ENCODE results near the gene B3GALT6. TPM values are rescaled to one million over a fixed set of nuclear protein-coding genes. Genes with fewer than 3 reads are reported as not detected.

The B3GALT6 gene
- polyA plus RNA-seq, 2 donors: 4.5 to 6.7 TPM

DNA sequence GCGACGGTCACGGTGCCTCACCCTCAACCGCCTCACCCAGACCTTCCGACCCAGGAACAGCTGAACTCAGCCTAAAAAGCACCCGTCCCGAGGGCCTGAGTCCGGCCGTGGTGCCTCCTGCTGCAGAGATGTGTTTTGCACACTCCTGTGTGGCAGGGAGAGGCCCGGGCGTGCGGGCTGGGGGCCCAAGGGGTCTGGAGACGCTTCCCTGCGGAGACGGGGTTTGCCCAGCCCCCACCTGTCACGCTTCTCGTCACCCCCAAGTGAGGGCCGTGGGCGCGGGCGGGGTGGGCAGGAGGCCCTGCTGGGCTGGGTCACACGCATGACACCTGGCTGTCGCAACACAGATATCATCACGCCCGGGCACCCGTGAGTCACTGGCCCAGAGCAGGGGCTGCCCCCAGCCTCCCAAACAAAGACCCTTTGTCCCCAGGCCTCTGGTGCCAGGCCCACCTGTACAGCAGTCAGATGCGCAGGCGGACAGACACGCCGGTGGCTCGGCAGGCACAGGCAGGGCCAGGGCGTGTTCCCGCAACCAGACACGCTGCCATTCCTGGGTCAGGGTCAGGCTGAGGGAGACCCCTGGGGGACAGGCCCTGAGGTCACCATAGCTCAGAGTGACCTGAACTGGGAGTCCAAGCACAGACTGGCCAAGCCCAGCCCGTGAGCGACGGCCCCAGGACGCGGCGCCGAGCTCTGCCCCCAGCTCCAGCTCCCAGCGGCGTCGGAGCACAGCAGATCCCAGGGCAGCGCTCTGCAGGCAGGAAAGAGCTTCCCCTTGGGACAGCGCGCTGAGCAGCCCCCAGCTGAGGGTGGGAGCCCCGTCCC, 6.1 kb downstream of the B3GALT6 start:
- H3K36me3 ChIP-seq (ENCODE audit: control insufficient read depth in 2 of 2, insufficient read depth in 2 of 2, low read length in 1 of 2): peaks cover 0 to 2% of the 10 kb centered on the region in 2 donors
- no peak overlapping the region for H3K4me3 ChIP-seq (ENCODE audit: low read depth in 1 of 2, low read length in 2 of 2)
- peaks cover 0 to 5% of the 10 kb centered on the region in 2 donors for H3K27me3 ChIP-seq (ENCODE audit: control insufficient read depth in 1 of 2, insufficient read depth in 2 of 2, low read length in 2 of 2)
- H3K4me1 ChIP-seq (ENCODE audit: control insufficient read depth in 2 of 2, insufficient read depth in 2 of 2, low read length in 1 of 2): peaks cover 2 to 27% of the 10 kb centered on the region in 2 donors
- 29 to 37% methylated on average over 48 of the region's 48 CpGs for WGBS, 2 donors
- H3K27ac ChIP-seq (ENCODE audit: low read depth in 2 of 2, low read length in 1 of 2): no peak overlapping the region
- H3K9me3 ChIP-seq (ENCODE audit: control insufficient read depth in 2 of 2, insufficient read depth in 1 of 2, low read depth in 1 of 2, low read length in 1 of 2): peaks cover 0 to 5% of the 10 kb centered on the region in 2 donors

DNA sequence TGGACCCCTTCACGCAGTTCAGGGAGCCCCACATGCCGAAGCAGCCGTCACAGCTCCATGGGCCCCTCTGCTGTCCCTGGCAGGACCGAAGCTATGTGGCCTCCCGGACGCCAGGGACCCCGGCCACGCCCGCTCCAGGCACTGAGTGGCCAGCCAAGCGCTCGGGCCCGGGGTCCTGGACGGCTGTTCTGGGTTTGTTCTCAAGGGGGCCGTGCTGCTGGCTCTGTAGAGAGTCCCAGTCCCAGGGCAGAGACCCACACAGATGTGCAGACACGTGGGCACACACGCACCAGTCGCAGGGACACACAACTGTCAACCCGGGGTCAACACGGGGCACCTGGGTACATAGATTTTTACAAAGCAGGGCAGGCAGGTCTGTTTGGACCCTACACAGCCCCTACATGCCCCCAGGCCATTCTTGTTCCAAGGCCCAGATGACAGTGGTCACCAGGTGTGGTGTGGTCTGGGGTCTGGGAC, 6.7 kb downstream of the B3GALT6 start:
- peaks cover 0 to 5% of the 10 kb centered on the region in 2 donors for H3K9me3 ChIP-seq (ENCODE audit: control insufficient read depth in 2 of 2, insufficient read depth in 1 of 2, low read depth in 1 of 2, low read length in 1 of 2)
- peaks cover 0 to 5% of the 10 kb centered on the region in 2 donors for H3K27me3 ChIP-seq (ENCODE audit: control insufficient read depth in 1 of 2, insufficient read depth in 2 of 2, low read length in 2 of 2)
- H3K4me3 ChIP-seq (ENCODE audit: low read depth in 1 of 2, low read length in 2 of 2): no peak overlapping the region
- H3K27ac ChIP-seq (ENCODE audit: low read depth in 2 of 2, low read length in 1 of 2): no peak overlapping the region
- peaks cover 0 to 2% of the 10 kb centered on the region in 2 donors for H3K36me3 ChIP-seq (ENCODE audit: control insufficient read depth in 2 of 2, insufficient read depth in 2 of 2, low read length in 1 of 2)
- peaks cover 2 to 23% of the 10 kb centered on the region in 2 donors for H3K4me1 ChIP-seq (ENCODE audit: control insufficient read depth in 2 of 2, insufficient read depth in 2 of 2, low read length in 1 of 2)
- WGBS, 2 donors: 52 to 65% methylated on average over 19 of the region's 19 CpGs

DNA sequence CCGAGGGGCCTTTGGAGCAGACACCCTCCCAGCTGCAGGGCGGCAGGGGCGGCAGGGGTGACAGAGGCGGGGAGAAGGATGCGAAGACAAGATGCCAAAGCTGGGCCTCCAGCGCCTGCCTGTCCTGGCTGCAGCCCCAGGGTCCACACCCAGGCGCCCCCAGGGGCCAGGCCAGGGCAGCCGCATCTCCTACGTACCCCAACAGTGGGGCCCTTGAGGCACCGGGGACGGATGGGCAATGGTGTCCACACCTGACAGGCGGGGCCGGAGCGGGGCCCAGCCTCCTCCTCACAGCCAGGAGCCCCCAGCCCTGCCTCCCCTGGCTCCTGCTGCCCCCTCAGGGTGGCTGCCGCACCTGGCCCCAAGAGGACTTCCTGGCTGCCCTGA, 7.2 kb downstream of the B3GALT6 start:
- WGBS, 2 donors: 39 to 46% methylated on average over 11 to 15 of the region's 15 CpGs
- Histone ChIP-seq H3K27me3 (ENCODE audit: control insufficient read depth in 1 of 2, insufficient read depth in 2 of 2, low read length in 2 of 2) (peaks cover 0 to 5% of the 10 kb centered on the region in 2 donors), H3K27ac (ENCODE audit: low read depth in 2 of 2, low read length in 1 of 2) (no peak overlapping the region), H3K4me1 (ENCODE audit: control insufficient read depth in 2 of 2, insufficient read depth in 2 of 2, low read length in 1 of 2) (peaks cover 2 to 23% of the 10 kb centered on the region in 2 donors), H3K36me3 (ENCODE audit: control insufficient read depth in 2 of 2, insufficient read depth in 2 of 2, low read length in 1 of 2) (peaks cover 0 to 2% of the 10 kb centered on the region in 2 donors), H3K9me3 (ENCODE audit: control insufficient read depth in 2 of 2, insufficient read depth in 1 of 2, low read depth in 1 of 2, low read length in 1 of 2) (peaks cover 0 to 5% of the 10 kb centered on the region in 2 donors), H3K4me3 (ENCODE audit: low read depth in 1 of 2, low read length in 2 of 2) (no peak overlapping the region)

DNA sequence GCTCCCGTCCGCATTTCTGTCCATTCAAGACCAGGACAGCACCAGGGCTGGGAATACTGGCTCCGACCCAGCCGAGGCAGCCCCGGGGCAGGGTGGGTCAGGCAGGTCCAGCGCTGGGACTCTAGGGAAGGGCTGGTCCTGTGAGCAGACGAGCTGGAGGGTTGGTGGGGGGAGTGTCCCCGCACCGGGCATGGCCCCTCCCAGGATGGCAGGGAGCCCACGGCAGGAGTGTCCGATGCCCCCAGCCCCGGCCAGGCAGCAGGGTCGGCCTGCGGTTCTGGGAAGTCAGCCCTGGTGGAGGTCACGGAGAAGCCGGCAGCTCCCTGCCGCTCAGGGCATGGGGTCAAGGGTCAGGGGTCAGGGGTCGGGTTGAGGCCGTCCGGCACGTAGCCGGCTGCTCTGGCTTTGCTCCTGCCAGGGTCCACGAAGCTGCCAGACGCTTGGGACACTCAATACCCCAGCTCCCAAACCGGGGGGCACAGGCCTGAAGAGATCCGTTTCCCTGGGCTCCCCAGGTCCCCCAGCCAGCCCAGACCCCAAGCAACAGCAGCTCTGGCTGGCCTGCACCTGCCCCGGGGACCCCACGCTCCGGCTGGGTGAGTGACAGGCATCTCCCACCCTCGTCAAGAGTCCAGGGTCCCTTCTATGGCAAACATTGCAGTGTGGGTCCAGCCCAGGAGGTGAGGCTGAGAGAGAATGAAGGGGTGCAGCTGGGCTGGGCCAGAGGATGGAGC, 7.7 kb downstream of the B3GALT6 start:
- peaks cover 2 to 23% of the 10 kb centered on the region in 2 donors for H3K4me1 ChIP-seq (ENCODE audit: control insufficient read depth in 2 of 2, insufficient read depth in 2 of 2, low read length in 1 of 2)
- peaks cover 0 to 5% of the 10 kb centered on the region in 2 donors for H3K9me3 ChIP-seq (ENCODE audit: control insufficient read depth in 2 of 2, insufficient read depth in 1 of 2, low read depth in 1 of 2, low read length in 1 of 2)
- peaks cover 0 to 2% of the 10 kb centered on the region in 2 donors for H3K36me3 ChIP-seq (ENCODE audit: control insufficient read depth in 2 of 2, insufficient read depth in 2 of 2, low read length in 1 of 2)
- 22% methylated on average over 29 to 30 of the region's 30 CpGs for WGBS, 2 donors
- no peak overlapping the region for H3K4me3 ChIP-seq (ENCODE audit: low read depth in 1 of 2, low read length in 2 of 2)
- H3K27me3 ChIP-seq (ENCODE audit: control insufficient read depth in 1 of 2, insufficient read depth in 2 of 2, low read length in 2 of 2): peaks cover 0 to 5% of the 10 kb centered on the region in 2 donors
- H3K27ac ChIP-seq (ENCODE audit: low read depth in 2 of 2, low read length in 1 of 2): no peak overlapping the region

DNA sequence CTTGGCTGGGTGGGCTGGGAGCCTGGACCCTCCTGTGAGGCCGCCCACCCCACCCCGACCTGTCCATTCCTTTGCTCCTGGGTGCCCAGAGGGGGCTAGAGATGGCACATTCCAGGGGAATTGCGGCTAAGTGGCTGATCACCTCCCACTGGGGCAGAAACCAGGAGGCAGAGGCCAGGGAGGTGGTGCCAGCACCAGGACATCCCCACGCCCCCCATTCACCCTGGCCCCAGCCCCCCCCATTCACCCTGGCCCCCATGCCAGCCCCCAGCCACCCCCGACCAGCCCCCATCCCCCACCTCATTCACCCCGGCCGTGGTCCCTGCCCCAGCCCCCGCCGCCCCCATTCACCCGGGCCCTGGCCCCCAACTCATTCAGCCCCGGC, 8.3 kb downstream of the B3GALT6 start:
- H3K36me3 ChIP-seq (ENCODE audit: control insufficient read depth in 2 of 2, insufficient read depth in 2 of 2, low read length in 1 of 2): peaks cover 0 to under 1% of the 10 kb centered on the region in 2 donors
- H3K27me3 ChIP-seq (ENCODE audit: control insufficient read depth in 1 of 2, insufficient read depth in 2 of 2, low read length in 2 of 2): peaks cover 0 to 5% of the 10 kb centered on the region in 2 donors
- H3K4me3 ChIP-seq (ENCODE audit: low read depth in 1 of 2, low read length in 2 of 2): no peak overlapping the region
- WGBS, 2 donors: 38 to 48% methylated on average over 11 of the region's 11 CpGs
- H3K4me1 ChIP-seq (ENCODE audit: control insufficient read depth in 2 of 2, insufficient read depth in 2 of 2, low read length in 1 of 2): peaks cover 2 to 23% of the 10 kb centered on the region in 2 donors
- H3K9me3 ChIP-seq (ENCODE audit: control insufficient read depth in 2 of 2, insufficient read depth in 1 of 2, low read depth in 1 of 2, low read length in 1 of 2): peaks cover 0 to 5% of the 10 kb centered on the region in 2 donors
- H3K27ac ChIP-seq (ENCODE audit: low read depth in 2 of 2, low read length in 1 of 2): no peak overlapping the region

DNA sequence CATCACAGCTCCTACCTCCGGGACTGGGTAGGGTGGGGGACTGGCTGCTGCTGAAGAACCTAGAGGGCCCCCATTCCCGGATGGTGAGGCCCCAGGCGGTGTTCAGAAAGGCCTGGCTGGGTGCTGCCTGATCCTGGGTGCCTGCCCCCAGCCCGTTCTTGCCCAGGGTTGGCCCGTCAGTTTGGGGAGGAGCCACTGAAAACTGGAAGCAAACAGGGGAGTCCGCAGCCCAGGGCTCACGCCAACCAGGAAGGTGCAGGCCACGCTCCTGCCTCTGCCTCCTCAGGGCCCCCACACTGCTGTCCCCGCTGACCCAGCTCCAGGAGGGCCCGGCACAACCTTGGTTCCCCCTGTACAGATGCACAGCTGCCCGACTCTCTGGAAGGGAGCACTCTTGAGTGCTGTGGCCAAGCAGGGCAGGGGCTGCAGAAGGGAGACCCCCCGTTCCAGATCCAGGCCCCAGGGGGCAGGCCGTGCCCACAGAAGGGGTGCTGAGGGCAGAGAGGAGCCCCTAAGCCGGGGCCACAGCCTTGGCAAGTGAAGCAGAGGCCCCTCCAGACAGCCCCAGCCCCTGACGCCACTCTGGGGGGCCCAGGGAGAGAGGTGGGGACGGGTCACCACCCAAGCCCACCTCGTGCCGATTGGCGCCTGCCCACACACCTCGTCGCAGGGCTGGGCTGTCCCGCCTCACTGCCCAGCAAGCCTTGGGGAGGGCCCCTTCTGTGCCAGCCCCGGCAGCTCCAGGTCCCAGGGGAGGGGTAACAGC, 9.0 kb downstream of the B3GALT6 start:
- no peak overlapping the region for H3K27ac ChIP-seq (ENCODE audit: low read depth in 2 of 2, low read length in 1 of 2)
- H3K36me3 ChIP-seq (ENCODE audit: control insufficient read depth in 2 of 2, insufficient read depth in 2 of 2, low read length in 1 of 2): no peaks in the 10 kb centered on the region
- 34 to 39% methylated on average over 15 to 23 of the region's 23 CpGs for WGBS, 2 donors
- H3K4me1 ChIP-seq (ENCODE audit: control insufficient read depth in 2 of 2, insufficient read depth in 2 of 2, low read length in 1 of 2): peaks cover 2 to 23% of the 10 kb centered on the region in 2 donors
- H3K27me3 ChIP-seq (ENCODE audit: control insufficient read depth in 1 of 2, insufficient read depth in 2 of 2, low read length in 2 of 2): peaks cover 0 to 11% of the 10 kb centered on the region in 2 donors
- no peak overlapping the region for H3K4me3 ChIP-seq (ENCODE audit: low read depth in 1 of 2, low read length in 2 of 2)
- H3K9me3 ChIP-seq (ENCODE audit: control insufficient read depth in 2 of 2, insufficient read depth in 1 of 2, low read depth in 1 of 2, low read length in 1 of 2): peaks cover 0 to 5% of the 10 kb centered on the region in 2 donors

DNA sequence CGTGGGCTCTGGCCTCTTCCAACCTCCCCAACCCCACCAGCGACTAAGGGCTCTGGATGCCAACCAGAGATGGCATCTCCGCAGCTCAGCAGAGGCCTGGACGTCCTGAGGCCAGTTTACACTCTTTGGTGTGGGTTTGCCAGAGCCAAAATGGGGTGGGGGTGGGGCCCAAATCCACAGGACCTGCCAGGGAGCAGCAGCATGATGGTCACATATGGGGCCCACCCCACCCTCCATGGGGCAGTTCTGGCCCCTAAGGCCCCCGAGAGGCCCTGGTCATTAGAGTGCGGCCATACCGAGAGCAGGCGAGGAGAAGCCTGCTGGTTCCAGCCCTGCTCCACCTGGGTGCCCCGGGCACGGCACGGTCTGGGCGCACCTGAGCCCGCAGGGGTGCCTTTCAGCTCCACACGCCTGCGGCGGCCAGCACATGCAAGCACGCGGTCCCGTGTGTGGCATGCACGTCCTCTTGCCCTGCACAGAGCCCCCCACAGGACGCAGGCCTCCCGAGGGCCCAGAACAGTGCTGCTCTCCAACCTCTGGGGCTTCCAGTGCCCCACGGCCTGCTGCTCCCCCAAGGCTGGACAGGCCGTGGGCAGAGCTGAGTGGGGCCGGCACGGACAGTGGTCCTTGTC, 9.7 kb downstream of the B3GALT6 start:
- Histone ChIP-seq H3K27me3 (ENCODE audit: control insufficient read depth in 1 of 2, insufficient read depth in 2 of 2, low read length in 2 of 2) (peaks cover 0 to 11% of the 10 kb centered on the region in 2 donors), H3K9me3 (ENCODE audit: control insufficient read depth in 2 of 2, insufficient read depth in 1 of 2, low read depth in 1 of 2, low read length in 1 of 2) (peaks cover 0 to 5% of the 10 kb centered on the region in 2 donors), H3K36me3 (ENCODE audit: control insufficient read depth in 2 of 2, insufficient read depth in 2 of 2, low read length in 1 of 2) (no peaks in the 10 kb centered on the region), H3K27ac (ENCODE audit: low read depth in 2 of 2, low read length in 1 of 2) (no peak overlapping the region), H3K4me3 (ENCODE audit: low read depth in 1 of 2, low read length in 2 of 2) (no peak overlapping the region), H3K4me1 (ENCODE audit: control insufficient read depth in 2 of 2, insufficient read depth in 2 of 2, low read length in 1 of 2) (peaks cover 2 to 26% of the 10 kb centered on the region in 2 donors)
- 71 to 77% methylated on average over 26 of the region's 26 CpGs for WGBS, 2 donors

DNA sequence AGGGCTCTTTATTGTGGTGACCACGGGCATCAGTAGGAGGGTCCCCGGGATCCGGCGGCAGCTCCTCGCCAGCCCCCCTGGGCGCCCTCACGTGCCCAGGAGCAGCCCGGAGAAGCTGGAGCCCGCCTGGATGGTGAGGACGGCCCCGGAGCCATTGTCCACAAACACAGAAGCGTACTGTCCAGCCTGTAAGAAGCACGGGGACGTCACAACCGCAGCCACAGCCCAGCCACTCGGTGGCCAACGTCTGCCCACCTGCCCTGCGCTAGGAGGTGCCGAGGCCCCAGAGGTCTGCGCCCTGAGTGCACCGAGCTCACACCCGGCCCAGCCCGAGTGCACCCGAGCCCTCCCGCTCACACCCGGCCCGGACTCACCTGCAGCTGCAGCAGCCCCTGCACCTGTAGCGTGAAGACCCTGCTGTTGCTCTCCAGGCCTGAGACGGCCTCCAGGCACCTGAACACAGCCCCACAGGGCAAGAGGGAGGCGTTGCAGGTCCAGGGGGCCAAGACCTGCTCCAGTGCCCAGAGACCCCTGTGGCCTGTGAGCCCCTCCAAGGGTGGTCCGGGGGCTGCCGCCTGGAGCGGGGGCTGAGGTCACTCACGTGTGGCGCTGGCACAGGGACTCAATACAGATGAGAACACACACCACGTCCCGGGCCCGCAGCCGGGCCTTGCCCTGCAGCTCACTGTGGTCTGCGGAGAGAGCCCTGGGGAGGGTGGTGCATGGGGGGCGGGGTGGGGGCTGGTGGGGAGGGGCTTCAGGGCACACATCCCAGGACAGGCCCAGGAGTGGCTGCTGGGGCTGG, 10.6 kb downstream of the B3GALT6 start:
- Histone ChIP-seq H3K4me3 (ENCODE audit: low read depth in 1 of 2, low read length in 2 of 2) (no peak overlapping the region), H3K9me3 (ENCODE audit: control insufficient read depth in 2 of 2, insufficient read depth in 1 of 2, low read depth in 1 of 2, low read length in 1 of 2) (peaks cover 0 to 5% of the 10 kb centered on the region in 2 donors), H3K27me3 (ENCODE audit: control insufficient read depth in 1 of 2, insufficient read depth in 2 of 2, low read length in 2 of 2) (peaks cover 0 to 11% of the 10 kb centered on the region in 2 donors), H3K4me1 (ENCODE audit: control insufficient read depth in 2 of 2, insufficient read depth in 2 of 2, low read length in 1 of 2) (peaks cover 4 to 21% of the 10 kb centered on the region in 2 donors), H3K27ac (ENCODE audit: low read depth in 2 of 2, low read length in 1 of 2) (no peak overlapping the region), H3K36me3 (ENCODE audit: control insufficient read depth in 2 of 2, insufficient read depth in 2 of 2, low read length in 1 of 2) (no peaks in the 10 kb centered on the region)
- WGBS, 2 donors: 84 to 87% methylated on average over 40 to 41 of the region's 41 CpGs

All from esophagus (tissue), 2 donors.